Measurements from ENCODE around the gene METTL9.

Gene METTL9

DNA sequence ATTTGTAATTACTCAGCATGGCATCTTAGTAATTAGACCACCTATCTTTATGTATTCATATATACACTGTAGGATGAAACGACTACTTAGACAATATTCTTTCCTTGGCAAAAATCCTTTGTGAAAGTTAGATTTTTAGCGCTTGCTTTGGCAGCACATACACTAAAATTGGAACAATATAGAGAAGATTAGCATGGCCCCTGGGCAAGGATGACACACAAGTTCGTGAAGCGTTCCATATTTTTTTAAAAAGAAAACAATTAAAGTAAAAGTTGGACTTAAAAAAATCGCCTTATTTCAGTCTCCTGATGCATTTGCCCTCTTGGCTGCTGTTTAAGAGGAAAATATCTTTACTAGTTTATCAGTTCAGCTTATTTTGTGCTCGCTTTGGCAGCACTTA is 42.5 kb downstream of the METTL9 start:
- Histone ChIP-seq H3K9ac (ENCODE audit: low read depth, low read length, poor library complexity, severe bottlenecking) (no peak overlapping the region), H3K36me3 (ENCODE audit: insufficient read depth, low read length) (no peaks in the 10 kb centered on the region), H2AFZ (ENCODE audit: low read length) (no peak overlapping the region), H3K79me2 (ENCODE audit: insufficient read depth, low read length) (peaks cover 45% of the 10 kb centered on the region), H3K4me1 (ENCODE audit: insufficient read depth, low read length, poor library complexity, severe bottlenecking) (peaks cover 32% of the 10 kb centered on the region), H3F3A (ENCODE audit: low read depth) (peaks cover 14% of the 10 kb centered on the region), H3K27me3 (ENCODE audit: insufficient read depth, low read length, poor library complexity, severe bottlenecking) (no peaks in the 10 kb centered on the region), H3K4me2 (ENCODE audit: low read depth, low read length, poor library complexity, severe bottlenecking) (no peak overlapping the region), H4K20me1 (ENCODE audit: insufficient read depth, low read length, poor library complexity, severe bottlenecking) (peaks cover 8% of the 10 kb centered on the region), H3K9me2 (replicated peaks; ENCODE audit: low read depth, low read length) (no peaks in the 10 kb centered on the region), H3K9me3 (ENCODE audit: insufficient read depth, low read depth, low read length) (no peaks in the 10 kb centered on the region), H3K4me3 (ENCODE audit: low read length, poor library complexity, severe bottlenecking) (no peak overlapping the region)
- TF ChIP-seq EZH2phosphoT487 (IDR thresholded peaks at IDR 0.05; ENCODE audit: borderline replicate concordance) = no peak
- TF ChIP-seq, protein P1, sequence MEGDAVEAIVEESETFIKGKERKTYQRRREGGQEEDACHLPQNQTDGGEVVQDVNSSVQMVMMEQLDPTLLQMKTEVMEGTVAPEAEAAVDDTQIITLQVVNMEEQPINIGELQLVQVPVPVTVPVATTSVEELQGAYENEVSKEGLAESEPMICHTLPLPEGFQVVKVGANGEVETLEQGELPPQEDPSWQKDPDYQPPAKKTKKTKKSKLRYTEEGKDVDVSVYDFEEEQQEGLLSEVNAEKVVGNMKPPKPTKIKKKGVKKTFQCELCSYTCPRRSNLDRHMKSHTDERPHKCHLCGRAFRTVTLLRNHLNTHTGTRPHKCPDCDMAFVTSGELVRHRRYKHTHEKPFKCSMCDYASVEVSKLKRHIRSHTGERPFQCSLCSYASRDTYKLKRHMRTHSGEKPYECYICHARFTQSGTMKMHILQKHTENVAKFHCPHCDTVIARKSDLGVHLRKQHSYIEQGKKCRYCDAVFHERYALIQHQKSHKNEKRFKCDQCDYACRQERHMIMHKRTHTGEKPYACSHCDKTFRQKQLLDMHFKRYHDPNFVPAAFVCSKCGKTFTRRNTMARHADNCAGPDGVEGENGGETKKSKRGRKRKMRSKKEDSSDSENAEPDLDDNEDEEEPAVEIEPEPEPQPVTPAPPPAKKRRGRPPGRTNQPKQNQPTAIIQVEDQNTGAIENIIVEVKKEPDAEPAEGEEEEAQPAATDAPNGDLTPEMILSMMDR (conservative IDR thresholded peaks at IDR 0.05; ENCODE audit: low read length) = no peak

DNA sequence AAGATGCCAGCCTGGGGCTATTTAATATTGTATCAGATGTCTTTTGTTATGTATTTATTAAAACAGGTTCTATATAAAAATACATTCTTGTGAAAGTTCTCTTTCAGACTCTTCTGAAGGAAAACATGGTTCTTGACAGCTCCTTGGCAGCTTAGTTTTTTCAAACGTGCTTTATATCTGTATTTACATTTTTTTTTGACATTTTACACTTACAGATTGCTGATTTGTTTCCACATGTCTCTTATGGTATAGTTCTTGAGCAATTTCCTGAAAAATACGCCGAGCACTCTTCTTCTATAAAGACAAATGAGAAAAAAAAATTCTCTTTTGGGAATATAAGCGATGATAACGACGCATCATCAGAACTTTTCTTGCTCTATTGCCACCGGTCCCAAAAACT is 43.5 kb downstream of the METTL9 start:
- peaks cover 45% of the 10 kb centered on the region for H3K79me2 ChIP-seq (ENCODE audit: insufficient read depth, low read length)

DNA sequence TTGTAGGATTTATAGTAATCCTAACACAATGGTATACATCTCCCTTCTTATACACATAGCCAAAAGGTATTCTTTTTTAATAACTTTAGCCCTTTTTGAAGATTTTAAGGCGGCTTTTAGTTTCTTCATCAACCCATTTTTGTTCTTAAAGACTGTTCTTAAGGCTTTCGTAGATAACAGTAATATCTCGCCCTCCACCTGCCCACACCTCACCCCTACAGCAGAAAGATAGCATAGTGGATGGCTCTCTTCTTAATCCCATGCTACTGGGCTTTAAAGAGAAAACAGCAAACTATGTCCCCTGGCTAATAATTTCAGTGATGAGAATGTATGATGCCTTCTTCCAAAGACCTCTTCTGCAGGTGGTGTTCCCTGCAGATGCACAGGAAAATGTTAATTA is 44.4 kb downstream of the METTL9 start:
- Histone ChIP-seq H3K9ac (ENCODE audit: low read depth, low read length, poor library complexity, severe bottlenecking) (no peak overlapping the region), H3K4me3 (ENCODE audit: low read length, poor library complexity, severe bottlenecking) (no peak overlapping the region), H3K27me3 (ENCODE audit: insufficient read depth, low read length, poor library complexity, severe bottlenecking) (no peaks in the 10 kb centered on the region), H3K79me2 (ENCODE audit: insufficient read depth, low read length) (peaks cover 53% of the 10 kb centered on the region), H3K9me3 (ENCODE audit: insufficient read depth, low read depth, low read length) (no peaks in the 10 kb centered on the region), H3K4me1 (ENCODE audit: insufficient read depth, low read length, poor library complexity, severe bottlenecking) (peaks cover 40% of the 10 kb centered on the region), H3K9me2 (replicated peaks; ENCODE audit: low read depth, low read length) (no peaks in the 10 kb centered on the region), H2AFZ (ENCODE audit: low read length) (no peak overlapping the region), H3F3A (ENCODE audit: low read depth) (peaks cover 28% of the 10 kb centered on the region), H4K20me1 (ENCODE audit: insufficient read depth, low read length, poor library complexity, severe bottlenecking) (peaks cover 16% of the 10 kb centered on the region), H3K36me3 (ENCODE audit: insufficient read depth, low read length) (no peaks in the 10 kb centered on the region), H3K4me2 (ENCODE audit: low read depth, low read length, poor library complexity, severe bottlenecking) (no peak overlapping the region)
- TF ChIP-seq, protein P1 (conservative IDR thresholded peaks at IDR 0.05; ENCODE audit: low read length) = no peak
- no peak for TF ChIP-seq EZH2phosphoT487 (IDR thresholded peaks at IDR 0.05; ENCODE audit: borderline replicate concordance)

More for the DNA sequence above, 43.5 kb downstream of the METTL9 start:
- Histone ChIP-seq H4K20me1 (ENCODE audit: insufficient read depth, low read length, poor library complexity, severe bottlenecking) (peaks cover 10% of the 10 kb centered on the region), H3K9me3 (ENCODE audit: insufficient read depth, low read depth, low read length) (no peaks in the 10 kb centered on the region), H3K4me3 (ENCODE audit: low read length, poor library complexity, severe bottlenecking) (no peak overlapping the region), H2AFZ (ENCODE audit: low read length) (no peak overlapping the region), H3K4me1 (ENCODE audit: insufficient read depth, low read length, poor library complexity, severe bottlenecking) (peaks cover 38% of the 10 kb centered on the region), H3F3A (ENCODE audit: low read depth) (peaks cover 21% of the 10 kb centered on the region), H3K4me2 (ENCODE audit: low read depth, low read length, poor library complexity, severe bottlenecking) (no peak overlapping the region), H3K36me3 (ENCODE audit: insufficient read depth, low read length) (no peaks in the 10 kb centered on the region), H3K9me2 (replicated peaks; ENCODE audit: low read depth, low read length) (no peaks in the 10 kb centered on the region), H3K9ac (ENCODE audit: low read depth, low read length, poor library complexity, severe bottlenecking) (no peak overlapping the region), H3K27me3 (ENCODE audit: insufficient read depth, low read length, poor library complexity, severe bottlenecking) (no peaks in the 10 kb centered on the region)
- TF ChIP-seq, protein P1 (conservative IDR thresholded peaks at IDR 0.05; ENCODE audit: low read length) = no peak
- no peak for TF ChIP-seq EZH2phosphoT487 (IDR thresholded peaks at IDR 0.05; ENCODE audit: borderline replicate concordance)

Data from Loucy (cell line).